NCI-H187 treated with DMSO at 0.1 percent for 48 hours (cell line): ENCODE data around the gene ZKSCAN3.
"Not testable (repeated sequence)": the region's sequence is repeated elsewhere in the genome, so short reads cannot be mapped to it uniquely, and the experiment has no call there.

ENCODE experiments used
- DNase-seq: peaks from one replicate; lab custom pipeline; 2025; lab: John Stamatoyannopoulos, UW

Gene ZKSCAN3

GRCh38 chr6:28377879-28378278 lies 28.1 kb downstream of the ZKSCAN3 start:
- DNase-seq = no peak

- no peak for DNase-seq
Measured at GRCh38 chr6:28378644-28379043, 28.9 kb downstream of the ZKSCAN3 start.

GRCh38 chr6:28380381-28380780 lies 30.6 kb downstream of the ZKSCAN3 start:
- DNase-seq = no peak

GRCh38 chr6:28383235-28384142 lies 33.7 kb downstream of the ZKSCAN3 start:
- DNase-seq = no peak

- no peak for DNase-seq
Measured at GRCh38 chr6:28384143-28384533, 34.4 kb downstream of the ZKSCAN3 start.

GRCh38 chr6:28390688-28391087 lies 40.9 kb downstream of the ZKSCAN3 start:
- DNase-seq = no peak

GRCh38 chr6:28393912-28394662 lies 44.3 kb downstream of the ZKSCAN3 start:
- DNase-seq = no peak

- DNase-seq = no peak
Measured at GRCh38 chr6:28395918-28396317, 46.2 kb downstream of the ZKSCAN3 start.

- DNase-seq = no peak
Measured at GRCh38 chr6:28399350-28400121, 49.8 kb downstream of the ZKSCAN3 start, which contains the start of gene ZSCAN12. TSS of gene ZSCAN12 (minus strand) at chr6:28399747. CDS start at chr6:28398405, 1,342 bp downstream.

- no peak for DNase-seq
Measured at GRCh38 chr6:28400122-28400451, 50.3 kb downstream of the ZKSCAN3 start.

- DNase-seq = no peak
Measured at GRCh38 chr6:28401172-28401571, 51.4 kb downstream of the ZKSCAN3 start.

- DNase-seq = no peak
Measured at GRCh38 chr6:28402197-28402596, 52.5 kb downstream of the ZKSCAN3 start.

- DNase-seq = not testable (repeated sequence)
Measured at GRCh38 chr6:28403923-28404322, 54.2 kb downstream of the ZKSCAN3 start.

GRCh38 chr6:28407401-28407800 lies 57.7 kb downstream of the ZKSCAN3 start:
- DNase-seq = no peak

GRCh38 chr6:28408076-28408802 lies 58.5 kb downstream of the ZKSCAN3 start:
- DNase-seq = no peak

GRCh38 chr6:28410767-28411166 lies 61.0 kb downstream of the ZKSCAN3 start:
- no peak for DNase-seq

- no peak for DNase-seq
Measured at GRCh38 chr6:28413681-28414080, 63.9 kb downstream of the ZKSCAN3 start.
